ENCODE results near the gene ASCC2.

- TF ChIP-seq EZH2 (IDR thresholded peaks at IDR 0.05; ENCODE audit: insufficient read depth, poor library complexity, severe bottlenecking) (no peak), EZH2phosphoT487 (IDR thresholded peaks at IDR 0.05; ENCODE audit: insufficient read depth, low read depth) (no peak)
These were observed 4.7 kb upstream of the ASCC2 start for GRCh38 chr22:29842740-29843139.

All from GM23248 (cell line).